Smooth muscle cell (in vitro differentiated cells): Measurements from ENCODE around the gene PALM. TPM values are rescaled to one million over a fixed set of nuclear protein-coding genes. Genes with fewer than 3 reads are reported as not detected.

Experiments
- DNase-seq: peaks from one replicate; lab custom pipeline; 2025; ENCODE audit not compliant: unreplicated experiment; lab: John Stamatoyannopoulos, UW
- H2AFZ ChIP-seq: fragments of 200-600 bp; sonication (generic); 2 replicates; pipeline ENCODE4 v1.6.0; 2016; ENCODE audit warnings: antibody characterized with exemption, low read depth, mild to moderate bottlenecking
- H3F3A ChIP-seq: fragments of 200-600 bp; sonication (generic); 2 replicates; pipeline ENCODE4 v1.6.0; 2017; ENCODE audit warnings: antibody characterized with exemption, low read depth
- H3K27ac ChIP-seq: fragments of 200-600 bp; sonication (generic); 2 replicates; pipeline ENCODE4 v1.5.1; 2016; ENCODE audit warnings: low read depth, mild to moderate bottlenecking
- H3K27me3 ChIP-seq: fragments of 200-600 bp; sonication (generic); 2 replicates; pipeline ENCODE4 v1.6.1; 2016; ENCODE audit warnings: low read depth, mild to moderate bottlenecking
- H3K36me3 ChIP-seq: fragments of 200-600 bp; sonication (generic); 2 replicates; pipeline ENCODE4 v1.5.1; 2016; ENCODE audit warnings: low read depth
- H3K4me1 ChIP-seq: fragments of 200-600 bp; sonication (generic); 2 replicates; pipeline ENCODE4 v1.5.1; 2016; ENCODE audit warnings: low read depth
- H3K4me2 ChIP-seq: fragments of 200-600 bp; sonication (generic); 2 replicates; pipeline ENCODE4 v1.6.0; 2016; ENCODE audit warnings: mild to moderate bottlenecking
- H3K4me3 ChIP-seq: fragments of 200-600 bp; sonication (generic); 2 replicates; pipeline ENCODE4 v1.5.1; 2016; ENCODE audit warnings: mild to moderate bottlenecking
- H3K79me2 ChIP-seq: fragments of 200-600 bp; sonication (generic); 2 replicates; pipeline ENCODE4 v1.6.0; 2016; ENCODE audit warnings: low read depth, mild to moderate bottlenecking
- H3K9ac ChIP-seq: fragments of 200-600 bp; sonication (generic); 2 replicates; pipeline ENCODE4 v1.6.0; 2016; ENCODE audit warnings: low read depth
- H3K9me3 ChIP-seq: fragments of 200-600 bp; sonication (generic); replicated peaks from 2 replicates; pipeline ENCODE4 v1.5.1; 2016; ENCODE audit warnings: low read depth
- H4K20me1 ChIP-seq: fragments of 200-600 bp; sonication (generic); 2 replicates; pipeline ENCODE4 v1.6.0; 2016; ENCODE audit warnings: low read depth
- WGBS: methylation state at CpG from one replicate; pipeline ENCODE4 v1.1.7; 2016; ENCODE audit warnings: low lambda C conversion rate; 5-methylcytosine and 5-hydroxymethylcytosine counted together
- polyA plus RNA-seq: library from polyadenylated mRNA; unstranded; fragments of >200 nt; fragmentation: Nextera tagmentation; extraction: Ambion mirVana; gene quantifications from 2 replicates; pipeline ENCODE4 v1.2.1, GENCODE V29; 2016
- total RNA-seq: library from RNA; depleted of rRNA; stranded (reverse); fragments of >200 nt; gene quantifications from 2 replicates; pipeline ENCODE4 v1.2.3, GENCODE V29; 2014
- TF ChIP-seq, protein P1 (sequence below): fragments of 200-600 bp; sonication (generic); IDR thresholded peaks from 2 replicates; pipeline ENCODE4 v1.5.1; 2017; ENCODE audit warnings: borderline replicate concordance, mild to moderate bottlenecking, antibody characterized with exemption; ENCODE audit not compliant: insufficient read depth, poor library complexity, severe bottlenecking

The PALM gene
- total and polyA plus RNA-seq, 2 experiments from 2014 or later: 11.1 to 16.6 TPM

DNA sequence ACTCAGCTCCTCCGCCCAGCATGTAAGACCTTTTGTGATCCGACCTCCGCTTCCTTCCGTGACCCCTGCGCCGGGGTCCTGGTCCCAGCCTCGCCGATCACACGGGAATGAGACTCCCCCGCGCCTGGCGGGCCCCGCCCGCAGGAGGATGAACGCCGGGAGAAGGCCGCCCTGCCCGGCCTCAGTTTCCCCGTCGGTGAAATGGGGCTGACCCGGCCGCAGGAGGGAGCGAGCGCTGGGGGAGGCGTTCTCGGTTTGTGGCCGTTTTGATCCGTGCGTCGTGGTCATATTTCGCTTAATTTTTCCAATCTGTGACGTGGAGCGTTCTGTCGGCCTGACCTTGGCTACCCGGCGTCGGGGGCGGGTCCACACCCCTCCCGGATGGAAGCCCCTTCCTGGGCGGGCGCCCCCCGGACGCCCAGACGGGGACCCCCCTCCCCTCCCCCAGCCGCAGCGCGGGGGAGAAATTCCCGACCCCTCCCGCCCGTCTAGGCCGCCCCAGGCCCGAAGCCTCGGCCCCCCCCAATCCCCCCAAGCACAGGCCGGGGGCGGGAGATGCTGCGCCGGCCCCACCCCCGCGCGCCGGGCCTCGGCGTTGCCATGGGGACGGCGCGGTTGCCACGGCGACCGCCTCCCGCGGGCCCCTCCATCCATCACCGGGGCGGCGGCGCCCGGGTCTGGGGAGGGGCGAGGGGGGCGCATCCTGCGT, 11.1 kb downstream of the PALM start:
- 95% methylated on average over 26 of the region's 79 CpGs for WGBS
- H3K36me3 ChIP-seq: no peaks in the 10 kb centered on the region
- peaks cover 2% of the 10 kb centered on the region for H3K79me2 ChIP-seq
- DNase-seq: no peak
- H2AFZ ChIP-seq: no peak overlapping the region
- H3K4me2 ChIP-seq: no peak overlapping the region
- H4K20me1 ChIP-seq: peaks cover 17% of the 10 kb centered on the region
- no peak overlapping the region for H3K9ac ChIP-seq
- H3K4me1 ChIP-seq: no peaks in the 10 kb centered on the region
- no peaks in the 10 kb centered on the region for H3K9me3 ChIP-seq
- H3K27me3 ChIP-seq: no peaks in the 10 kb centered on the region
- TF ChIP-seq, protein P1, sequence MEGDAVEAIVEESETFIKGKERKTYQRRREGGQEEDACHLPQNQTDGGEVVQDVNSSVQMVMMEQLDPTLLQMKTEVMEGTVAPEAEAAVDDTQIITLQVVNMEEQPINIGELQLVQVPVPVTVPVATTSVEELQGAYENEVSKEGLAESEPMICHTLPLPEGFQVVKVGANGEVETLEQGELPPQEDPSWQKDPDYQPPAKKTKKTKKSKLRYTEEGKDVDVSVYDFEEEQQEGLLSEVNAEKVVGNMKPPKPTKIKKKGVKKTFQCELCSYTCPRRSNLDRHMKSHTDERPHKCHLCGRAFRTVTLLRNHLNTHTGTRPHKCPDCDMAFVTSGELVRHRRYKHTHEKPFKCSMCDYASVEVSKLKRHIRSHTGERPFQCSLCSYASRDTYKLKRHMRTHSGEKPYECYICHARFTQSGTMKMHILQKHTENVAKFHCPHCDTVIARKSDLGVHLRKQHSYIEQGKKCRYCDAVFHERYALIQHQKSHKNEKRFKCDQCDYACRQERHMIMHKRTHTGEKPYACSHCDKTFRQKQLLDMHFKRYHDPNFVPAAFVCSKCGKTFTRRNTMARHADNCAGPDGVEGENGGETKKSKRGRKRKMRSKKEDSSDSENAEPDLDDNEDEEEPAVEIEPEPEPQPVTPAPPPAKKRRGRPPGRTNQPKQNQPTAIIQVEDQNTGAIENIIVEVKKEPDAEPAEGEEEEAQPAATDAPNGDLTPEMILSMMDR: no peak
- H3K27ac ChIP-seq: no peak overlapping the region
- H3F3A ChIP-seq: no peaks in the 10 kb centered on the region
- H3K4me3 ChIP-seq: no peak overlapping the region

- WGBS: 90% methylated on average over 27 of the region's 58 CpGs
- TF ChIP-seq, protein P1: no peak
- Histone ChIP-seq H3K27me3 (no peaks in the 10 kb centered on the region), H3K9ac (no peak overlapping the region), H4K20me1 (peaks cover 17% of the 10 kb centered on the region), H3K79me2 (no peaks in the 10 kb centered on the region), H3K4me3 (no peak overlapping the region), H3F3A (no peaks in the 10 kb centered on the region), H3K36me3 (no peaks in the 10 kb centered on the region), H2AFZ (no peak overlapping the region), H3K27ac (no peak overlapping the region), H3K4me2 (no peak overlapping the region), H3K9me3 (no peaks in the 10 kb centered on the region), H3K4me1 (no peaks in the 10 kb centered on the region)
- DNase-seq: no peak
Measured at GRCh38 chr19:720345-721160, 11.8 kb downstream of the PALM start.

DNA sequence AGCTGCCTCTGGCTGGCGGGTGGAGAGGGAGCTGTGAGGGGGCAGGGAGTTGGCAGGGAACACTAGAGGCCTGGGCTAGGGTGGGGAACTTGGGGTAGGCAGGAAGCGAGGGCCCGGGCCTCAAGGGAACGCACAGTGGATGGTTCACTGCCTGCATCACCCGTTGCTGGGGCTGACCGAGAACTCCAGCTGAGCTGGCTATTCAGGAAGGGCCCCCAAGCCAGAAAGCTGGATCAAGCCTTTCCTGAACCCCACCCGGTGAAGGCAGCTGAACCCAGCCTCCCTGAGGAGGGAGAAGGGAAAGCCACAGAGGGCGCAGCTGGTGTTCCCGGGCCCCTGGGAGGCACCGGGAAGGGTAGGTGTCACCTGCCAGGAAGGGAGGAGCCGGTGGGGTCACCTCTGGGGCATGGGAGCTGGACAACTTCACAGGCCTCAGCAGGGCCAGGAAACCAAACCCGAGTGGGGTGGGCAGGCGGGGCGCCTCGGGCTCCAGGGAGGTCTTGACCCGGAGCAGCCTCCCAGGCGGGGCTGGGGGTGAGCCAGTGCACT, 13.9 kb downstream of the PALM start:
- no peaks in the 10 kb centered on the region for H3K4me1 ChIP-seq
- no peaks in the 10 kb centered on the region for H3K36me3 ChIP-seq
- H2AFZ ChIP-seq: no peak overlapping the region
- DNase-seq: no peak
- H3K27me3 ChIP-seq: no peaks in the 10 kb centered on the region
- H3K4me2 ChIP-seq: no peak overlapping the region
- no peaks in the 10 kb centered on the region for H3F3A ChIP-seq
- no peak overlapping the region for H3K27ac ChIP-seq
- H4K20me1 ChIP-seq: peaks cover 17% of the 10 kb centered on the region
- H3K79me2 ChIP-seq: no peaks in the 10 kb centered on the region
- WGBS: 96% methylated on average over 11 of the region's 17 CpGs
- TF ChIP-seq, protein P1: no peak
- H3K9me3 ChIP-seq: no peaks in the 10 kb centered on the region
- H3K4me3 ChIP-seq: no peak overlapping the region
- H3K9ac ChIP-seq: no peak overlapping the region
